ENCODE results near the gene DDAH2. TPM values are rescaled to one million over a fixed set of nuclear protein-coding genes. Genes with fewer than 3 reads are reported as not detected.

Gene DDAH2
- polyA plus RNA-seq, 3 donors from 2014 or later: 58.5 to 112 (median 74.9) TPM

GRCh38 chr6:31723245-31723979 lies 5.7 kb downstream of the DDAH2 start, which contains the start of gene MPIG6B:
Gene MPIG6B (plus strand): TSS chr6:31723373. CDS start chr6:31723384, 11 bp downstream.
- Mint-ChIP-seq H3K36me3 (peaks cover 0 to 15% (median 10%) of the 10 kb centered on the region in 3 donors), H3K4me1 (peaks cover 34 to 42% of the 10 kb centered on the region in 2 donors), H3K4me3 (peak within 1 kb of the TSS in 4 of 5 donors; percentile 63 to 76 (median 70)), H3K9me3 (no peaks in the 10 kb centered on the region), H3K27ac (peak within 1 kb of the TSS in 5 of 6 donors; percentile 62 to 84 (median 65)), H3K27me3 (ENCODE audit: low read depth in 3 of 3) (peaks cover 2 to 4% (median 4%) of the 10 kb centered on the region in 3 donors)
- peak in 1 of 3 donors; percentile 18 for DNase-seq

DNA sequence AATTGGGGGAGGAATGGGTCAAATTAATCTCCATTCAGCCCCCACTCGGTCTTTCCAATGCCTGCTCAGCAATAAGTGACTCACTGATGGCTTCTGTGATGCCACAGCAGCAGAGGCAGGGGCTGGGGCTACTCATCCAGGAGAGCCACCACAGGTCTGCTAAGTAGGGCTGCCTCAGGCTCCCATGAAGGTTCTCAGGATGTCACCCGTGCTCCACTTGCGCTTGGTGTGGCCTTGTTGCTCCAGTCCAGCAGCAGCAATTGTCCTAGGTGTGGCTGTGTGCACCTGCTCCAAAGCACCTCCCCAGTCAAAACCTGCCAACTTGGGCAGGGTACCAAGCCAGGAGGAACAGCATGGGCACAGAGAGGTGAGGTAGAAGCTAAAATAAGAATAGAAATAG lies 6.9 kb downstream of the DDAH2 start:
- Mint-ChIP-seq H3K36me3 (peaks cover 0 to 15% (median 10%) of the 10 kb centered on the region in 3 donors), H3K27ac (no peak overlapping the region)
- no peak for DNase-seq

DNA sequence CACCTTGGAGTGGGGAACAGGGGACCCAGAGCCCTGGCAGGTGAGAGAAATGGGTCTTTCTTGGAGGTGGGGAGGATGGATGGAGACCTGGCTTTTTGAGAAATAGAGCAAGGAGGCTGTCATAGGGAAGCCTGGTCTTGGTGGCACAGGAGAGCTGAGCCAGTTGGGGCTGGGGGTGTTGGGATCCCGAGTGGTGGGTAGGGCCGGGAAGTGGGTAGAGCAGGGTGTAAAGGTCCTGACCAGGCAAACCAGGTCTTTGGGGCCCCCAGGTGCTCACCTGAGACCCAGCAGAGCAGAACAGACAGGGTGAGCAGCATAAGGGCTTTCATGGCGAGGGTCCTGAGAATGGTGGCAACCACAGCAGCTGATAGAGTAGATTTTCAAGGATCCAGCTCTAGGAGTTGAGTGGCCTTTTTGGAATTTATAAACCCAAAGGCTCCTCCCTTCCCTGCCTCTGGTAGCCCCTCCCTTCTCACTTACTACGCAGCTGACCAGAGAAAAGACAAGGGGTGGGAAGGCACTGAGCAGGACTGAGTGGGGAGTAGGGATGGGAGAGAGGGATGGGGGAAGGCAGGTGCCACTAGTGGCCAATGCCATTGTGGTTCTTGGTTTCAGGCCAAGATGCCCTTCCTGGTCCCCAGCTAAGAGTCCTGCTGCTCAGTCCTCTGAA lies 7.6 kb downstream of the DDAH2 start, which contains the start of gene LY6G6C:
TSS of gene LY6G6C (minus strand) at position 396 of the 670 bp plus-strand sequence. CDS start at position 329, 67 bp downstream.
- no peaks in the 10 kb centered on the region for H3K9me3 Mint-ChIP-seq
- H3K4me1 Mint-ChIP-seq: peaks cover 18 to 24% of the 10 kb centered on the region in 2 donors
- H3K4me3 Mint-ChIP-seq: no peak within 1 kb of the TSS
- peaks cover 0 to 9% (median 4%) of the 10 kb centered on the region in 3 donors for H3K36me3 Mint-ChIP-seq
- peak within 1 kb of the TSS in 2 of 6 donors; percentile 34 to 41 for H3K27ac Mint-ChIP-seq
- no peak for DNase-seq
- peaks cover 2 to 4% (median 3%) of the 10 kb centered on the region in 3 donors for H3K27me3 Mint-ChIP-seq (ENCODE audit: low read depth in 3 of 3)

More for the DNA sequence above, 6.9 kb downstream of the DDAH2 start:
- H3K9me3 Mint-ChIP-seq: no peaks in the 10 kb centered on the region
- no peak overlapping the region for H3K4me3 Mint-ChIP-seq
- peaks cover 25 to 30% of the 10 kb centered on the region in 2 donors for H3K4me1 Mint-ChIP-seq
- peaks cover 2 to 4% (median 3%) of the 10 kb centered on the region in 3 donors for H3K27me3 Mint-ChIP-seq (ENCODE audit: low read depth in 3 of 3)

DNA sequence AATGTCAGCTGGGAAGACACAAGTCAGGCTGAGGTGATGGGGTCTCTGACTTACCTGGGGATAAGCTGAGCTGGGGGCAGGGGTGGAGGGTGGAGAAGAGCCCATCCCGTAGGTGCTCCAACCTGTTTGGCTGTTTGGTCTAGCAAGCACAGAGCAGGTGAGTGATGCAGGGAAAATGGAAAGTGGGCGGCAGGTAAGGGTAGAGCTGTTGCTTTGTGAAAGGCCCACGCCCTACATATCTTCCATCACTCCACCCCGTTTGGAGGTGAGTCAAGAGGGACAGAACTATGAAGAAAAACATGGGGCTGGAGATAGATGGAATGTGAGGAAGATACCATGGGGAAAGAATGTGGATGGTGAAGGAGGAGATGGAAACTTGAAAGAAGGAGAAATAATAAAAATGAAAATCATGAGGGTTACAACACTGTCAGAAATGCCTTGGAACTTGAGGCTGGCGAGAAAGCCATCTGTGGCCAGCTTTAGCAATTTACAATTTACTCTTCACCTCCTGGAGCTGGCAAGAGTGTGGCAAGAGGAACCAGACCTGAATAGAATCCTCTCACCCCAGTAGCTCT lies 8.8 kb downstream of the DDAH2 start:
- Mint-ChIP-seq H3K27me3 (ENCODE audit: low read depth in 3 of 3) (peaks cover 3 to 4% (median 3%) of the 10 kb centered on the region in 3 donors), H3K36me3 (no peaks in the 10 kb centered on the region), H3K4me3 (no peak overlapping the region), H3K27ac (peak overlapping the region in 3 of 6 donors; percentile 2 to 86 (median 81)), H3K9me3 (no peaks in the 10 kb centered on the region), H3K4me1 (peaks cover 11 to 14% of the 10 kb centered on the region in 2 donors)
- DNase-seq: no peak

DNA sequence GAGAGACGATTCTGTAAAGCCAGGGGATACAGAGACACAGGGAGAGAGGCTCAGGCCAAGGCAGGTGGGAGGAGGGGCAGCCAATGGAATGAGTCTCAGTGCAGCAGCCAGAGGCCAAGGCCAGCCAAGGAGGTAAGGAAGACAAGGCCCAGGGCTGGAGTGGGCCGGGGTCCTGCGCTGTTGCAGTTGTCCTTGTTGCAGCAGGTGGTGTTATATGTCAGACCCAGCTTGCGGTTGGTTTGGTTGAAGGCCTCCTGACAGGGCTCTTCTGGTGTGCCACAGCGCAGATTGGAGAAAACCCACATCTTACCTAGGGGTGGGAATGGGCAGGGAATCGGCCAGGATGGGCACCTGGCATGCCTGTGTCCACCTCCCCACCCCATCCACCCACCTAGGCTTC lies 10.1 kb downstream of the DDAH2 start:
- Mint-ChIP-seq H3K9me3 (no peaks in the 10 kb centered on the region), H3K4me3 (no peak overlapping the region), H3K36me3 (no peaks in the 10 kb centered on the region), H3K27ac (no peak overlapping the region), H3K27me3 (ENCODE audit: low read depth in 3 of 3) (peaks cover 2 to 3% (median 3%) of the 10 kb centered on the region in 3 donors), H3K4me1 (peaks cover 8 to 10% of the 10 kb centered on the region in 2 donors)
- DNase-seq: no peak

GRCh38 chr6:31718265-31718664 lies 10.8 kb downstream of the DDAH2 start:
- no peak overlapping the region for H3K4me3 Mint-ChIP-seq
- no peaks in the 10 kb centered on the region for H3K9me3 Mint-ChIP-seq
- DNase-seq: no peak
- peak overlapping the region in 1 of 6 donors; percentile 40 for H3K27ac Mint-ChIP-seq
- H3K4me1 Mint-ChIP-seq: peaks cover 3 to 5% of the 10 kb centered on the region in 2 donors
- peaks cover 2 to 3% (median 3%) of the 10 kb centered on the region in 3 donors for H3K27me3 Mint-ChIP-seq (ENCODE audit: low read depth in 3 of 3)
- H3K36me3 Mint-ChIP-seq: no peaks in the 10 kb centered on the region

- no peak for DNase-seq
- Mint-ChIP-seq H3K27me3 (ENCODE audit: low read depth in 3 of 3) (peaks cover 2 to 3% (median 3%) of the 10 kb centered on the region in 3 donors), H3K9me3 (no peaks in the 10 kb centered on the region), H3K36me3 (no peaks in the 10 kb centered on the region), H3K4me3 (no peak overlapping the region), H3K4me1 (peaks cover 0 to 4% of the 10 kb centered on the region in 2 donors), H3K27ac (no peak overlapping the region)
These were observed 11.4 kb downstream of the DDAH2 start for GRCh38 chr6:31717499-31718222.

DNA sequence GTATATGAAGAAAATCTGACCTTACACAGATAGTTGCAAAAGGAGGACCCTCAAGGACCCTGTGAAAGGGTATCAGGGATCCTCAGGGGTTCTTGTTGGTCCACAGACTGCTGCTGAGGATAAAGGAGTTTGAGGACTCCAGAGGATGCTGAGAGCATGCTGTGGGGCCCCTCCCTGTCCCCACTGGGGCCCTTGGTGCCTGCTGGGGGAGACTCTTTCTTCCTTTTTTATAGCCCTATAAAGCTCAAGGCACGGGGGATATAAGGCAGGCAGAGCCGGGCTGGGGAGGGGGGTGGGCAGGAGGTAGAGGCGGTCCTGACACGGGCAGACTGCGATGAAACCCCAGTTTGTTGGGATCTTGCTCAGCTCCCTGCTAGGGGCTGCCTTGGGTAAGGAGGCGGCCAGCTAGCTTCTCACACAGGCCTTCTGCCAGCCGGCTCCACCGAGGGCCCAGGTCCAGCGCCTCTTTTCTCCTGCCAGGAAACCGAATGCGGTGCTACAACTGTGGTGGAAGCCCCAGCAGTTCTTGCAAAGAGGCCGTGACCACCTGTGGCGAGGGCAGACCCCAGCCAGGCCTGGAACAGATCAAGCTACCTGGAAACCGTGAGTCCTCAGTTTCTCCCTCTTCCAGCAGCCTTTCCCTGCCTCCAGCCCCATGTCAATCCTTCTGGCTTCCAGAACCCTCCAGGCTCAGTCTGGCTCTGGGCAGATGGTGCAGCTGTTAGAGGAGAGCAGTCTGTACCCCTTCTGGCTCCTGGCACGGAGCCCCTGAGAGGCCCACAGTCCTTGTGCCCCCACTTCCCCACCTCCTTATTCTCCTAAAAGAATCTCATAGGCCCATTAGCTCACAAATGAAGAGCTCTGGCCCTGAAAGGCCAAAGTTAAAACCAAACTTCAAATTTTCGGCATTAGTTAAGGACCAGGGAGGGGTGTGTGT lies 13.8 kb downstream of the DDAH2 start, which contains the start of gene LY6G6D:
TSS of gene LY6G6D (plus strand) at position 327 of the 937 bp plus-strand sequence. CDS start at position 335, 8 bp downstream.
- H3K36me3 Mint-ChIP-seq: no peaks in the 10 kb centered on the region
- peaks cover 2 to 5% (median 3%) of the 10 kb centered on the region in 3 donors for H3K27me3 Mint-ChIP-seq (ENCODE audit: low read depth in 3 of 3)
- peaks cover 17 to 20% of the 10 kb centered on the region in 2 donors for H3K4me1 Mint-ChIP-seq
- H3K9me3 Mint-ChIP-seq: no peaks in the 10 kb centered on the region
- no peak within 1 kb of the TSS for H3K4me3 Mint-ChIP-seq
- H3K27ac Mint-ChIP-seq: no peak within 1 kb of the TSS
- no peak for DNase-seq

DNA sequence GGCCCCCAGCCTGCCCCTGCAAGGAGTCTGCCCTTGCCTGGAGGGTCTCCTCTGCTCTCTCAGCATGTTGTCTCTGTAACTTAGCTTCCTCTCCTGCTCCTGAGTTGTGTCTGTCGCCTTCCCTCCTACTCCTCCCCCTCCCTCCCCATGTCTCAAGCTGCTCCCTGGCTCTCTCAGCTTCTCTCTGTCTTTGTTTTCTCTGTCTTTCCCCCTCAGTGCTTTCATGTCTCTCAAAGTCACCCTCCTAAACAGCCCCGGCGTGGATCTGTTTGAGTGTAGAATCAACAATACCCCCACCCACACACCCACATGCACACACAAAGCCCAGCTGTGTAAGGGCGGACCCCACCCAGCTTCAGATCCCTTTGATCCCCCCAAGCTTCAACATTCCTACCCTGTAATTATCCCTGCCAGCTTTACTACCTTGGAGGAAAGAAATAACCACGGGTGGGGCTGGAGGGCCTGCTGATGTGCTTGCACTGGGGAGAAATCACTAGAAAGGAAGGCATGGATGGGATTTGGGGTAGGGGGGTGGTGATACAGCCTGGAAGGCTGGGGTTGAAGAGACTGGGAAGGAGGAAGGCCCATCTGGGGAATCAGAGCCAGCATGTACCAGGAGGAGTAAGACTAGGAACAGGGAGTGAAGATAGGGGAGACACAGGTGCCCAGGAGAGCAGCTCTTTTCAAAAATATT lies 15.0 kb downstream of the DDAH2 start:
- Mint-ChIP-seq H3K9me3 (no peaks in the 10 kb centered on the region), H3K27me3 (ENCODE audit: low read depth in 3 of 3) (peaks cover 2 to 5% (median 3%) of the 10 kb centered on the region in 3 donors), H3K27ac (no peak overlapping the region), H3K4me3 (no peak overlapping the region), H3K4me1 (peaks cover 17 to 20% of the 10 kb centered on the region in 2 donors), H3K36me3 (no peaks in the 10 kb centered on the region)
- no peak for DNase-seq

DNA sequence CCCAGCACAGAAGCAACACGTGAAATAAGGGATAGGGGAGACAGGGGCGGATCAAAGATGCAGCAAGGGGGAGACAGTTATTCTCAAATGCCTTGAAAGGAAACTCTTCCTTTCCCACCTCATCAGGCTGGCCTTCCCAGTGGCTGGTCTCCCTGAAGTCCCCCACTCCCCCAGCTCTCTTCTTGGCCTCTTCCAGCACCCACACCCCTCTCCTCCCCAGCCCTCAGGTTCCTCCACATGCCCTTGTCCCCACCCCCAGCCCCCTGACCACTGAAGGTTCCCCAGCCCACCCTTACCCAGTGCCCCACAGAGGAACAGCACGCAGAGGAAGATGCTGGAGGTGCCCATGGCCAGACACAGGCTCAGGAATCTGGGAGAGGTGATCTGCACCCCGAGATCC lies 15.6 kb downstream of the DDAH2 start:
- peak overlapping the region in 1 of 6 donors; percentile 49 for H3K27ac Mint-ChIP-seq
- peaks cover 17 to 20% of the 10 kb centered on the region in 2 donors for H3K4me1 Mint-ChIP-seq
- H3K27me3 Mint-ChIP-seq (ENCODE audit: low read depth in 3 of 3): peaks cover 0 to 3% (median 2%) of the 10 kb centered on the region in 3 donors
- no peaks in the 10 kb centered on the region for H3K36me3 Mint-ChIP-seq
- no peak overlapping the region for H3K4me3 Mint-ChIP-seq
- DNase-seq: no peak
- no peaks in the 10 kb centered on the region for H3K9me3 Mint-ChIP-seq

- peaks cover 0 to 3% (median 2%) of the 10 kb centered on the region in 3 donors for H3K27me3 Mint-ChIP-seq (ENCODE audit: low read depth in 3 of 3)
- peak overlapping the region in 1 of 5 donors; percentile 21 for H3K4me3 Mint-ChIP-seq
- no peak for DNase-seq
- H3K36me3 Mint-ChIP-seq: no peaks in the 10 kb centered on the region
- H3K9me3 Mint-ChIP-seq: no peaks in the 10 kb centered on the region
- H3K27ac Mint-ChIP-seq: peak overlapping the region in 2 of 6 donors; percentile 44 to 75
- H3K4me1 Mint-ChIP-seq: peaks cover 17 to 20% of the 10 kb centered on the region in 2 donors
These were observed 16.8 kb downstream of the DDAH2 start for GRCh38 chr6:31712296-31712695.

- Mint-ChIP-seq H3K4me3 (peak overlapping the region in 1 of 5 donors; percentile 33), H3K4me1 (peaks cover 17 to 20% of the 10 kb centered on the region in 2 donors), H3K27ac (no peak overlapping the region), H3K27me3 (ENCODE audit: low read depth in 3 of 3) (peaks cover 0 to 3% (median 2%) of the 10 kb centered on the region in 3 donors), H3K36me3 (no peaks in the 10 kb centered on the region), H3K9me3 (no peaks in the 10 kb centered on the region)
- DNase-seq: no peak
These were observed 17.9 kb downstream of the DDAH2 start for GRCh38 chr6:31711233-31711632.
